Activated CD4-positive, alpha-beta T cell treated with anti-CD3 and anti-CD28 coated beads for 1 hour (primary cell): ENCODE data around the gene SLC18A2.
"Not testable (repeated sequence)": the region's sequence is repeated elsewhere in the genome, so short reads cannot be mapped to it uniquely, and the experiment has no call there.

ENCODE experiments used
- DNase-seq: peaks from one replicate; pipeline ENCODE4 v3.0.0-alpha.2; 2020

SLC18A2 gene

GRCh38 chr10:117240621-117241529, at the start of gene SLC18A2:
Gene SLC18A2 (plus strand): TSS chr10:117241114. CDS start chr10:117241694, 580 bp downstream.
- DNase-seq: no peak

GRCh38 chr10:117197189-117197588, 43.7 kb upstream of the SLC18A2 start, which contains the start of gene KCNK18:
Gene KCNK18 (plus strand): TSS chr10:117197489. CDS start chr10:117197489, 0 bp downstream.
- DNase-seq: no peak

- DNase-seq: no peak
These were observed 42.8 kb upstream of the SLC18A2 start for GRCh38 chr10:117198088-117198487.

- no peak for DNase-seq
These were observed 39.1 kb upstream of the SLC18A2 start for GRCh38 chr10:117201826-117202225.

- no peak for DNase-seq
These were observed 36.6 kb upstream of the SLC18A2 start for GRCh38 chr10:117204316-117204715.

GRCh38 chr10:117212176-117212575, 28.7 kb upstream of the SLC18A2 start:
- no peak for DNase-seq

- DNase-seq: no peak
These were observed 26.5 kb upstream of the SLC18A2 start for GRCh38 chr10:117214401-117214800.

GRCh38 chr10:117215079-117215478, 25.8 kb upstream of the SLC18A2 start:
- no peak for DNase-seq

- no peak for DNase-seq
These were observed 24.9 kb upstream of the SLC18A2 start for GRCh38 chr10:117216028-117216427.

GRCh38 chr10:117216611-117217195, 24.2 kb upstream of the SLC18A2 start:
- peak; percentile 51 for DNase-seq

- no peak for DNase-seq
These were observed 23.6 kb upstream of the SLC18A2 start for GRCh38 chr10:117217196-117217761.

GRCh38 chr10:117218654-117219053, 22.3 kb upstream of the SLC18A2 start:
- DNase-seq: no peak

- DNase-seq: no peak
These were observed 19.7 kb upstream of the SLC18A2 start for GRCh38 chr10:117221156-117221711.

GRCh38 chr10:117222552-117222951, 18.4 kb upstream of the SLC18A2 start:
- DNase-seq: no peak

GRCh38 chr10:117222976-117223692, 17.8 kb upstream of the SLC18A2 start:
- DNase-seq: no peak

- no peak for DNase-seq
These were observed 17.1 kb upstream of the SLC18A2 start for GRCh38 chr10:117223693-117224430.

GRCh38 chr10:117224881-117225280, 16.0 kb upstream of the SLC18A2 start:
- no peak for DNase-seq

GRCh38 chr10:117226813-117227451, 14.0 kb upstream of the SLC18A2 start:
- DNase-seq: no peak

GRCh38 chr10:117228210-117228609, 12.7 kb upstream of the SLC18A2 start:
- no peak for DNase-seq

GRCh38 chr10:117230107-117230506, 10.8 kb upstream of the SLC18A2 start:
- DNase-seq: not testable (repeated sequence)

GRCh38 chr10:117237401-117237991, 3.4 kb upstream of the SLC18A2 start:
- DNase-seq: no peak
